H1 (cell line): Measurements from ENCODE around the gene ERAS. TPM values are rescaled to one million over a fixed set of nuclear protein-coding genes. Genes with fewer than 3 reads are reported as not detected.

Experiments used
- CEBPB ChIP-seq: IDR thresholded peaks from 2 replicates; pipeline ENCODE4 v1.6.1; 2012; ENCODE audit warnings: low read depth, low read length
- CREB1 ChIP-seq: IDR thresholded peaks from 2 replicates; pipeline ENCODE4 v1.6.1; 2012; ENCODE audit warnings: inconsistent platforms
- CTBP2 ChIP-seq: IDR thresholded peaks from 2 replicates; pipeline ENCODE4 v1.7.0; 2011; ENCODE audit warnings: borderline replicate concordance, mild to moderate bottlenecking, moderate library complexity, mixed read lengths, low read length; ENCODE audit not compliant: insufficient read depth, insufficient read length
- GTF2F1 ChIP-seq: IDR thresholded peaks from 2 replicates; pipeline ENCODE4 v1.6.1; 2012; ENCODE audit warnings: low read depth, low read length, improper control_type of control experiment, borderline replicate concordance
- JUN ChIP-seq: IDR thresholded peaks from 2 replicates; pipeline ENCODE4 v1.6.1; 2011; ENCODE audit warnings: low read depth, mild to moderate bottlenecking, improper control_type of control experiment, low read length
- PHF8 ChIP-seq: fragments of 200-600 bp; sonication (generic); conservative IDR thresholded peaks from 2 replicates; pipeline ENCODE4 v1.7.1; 2012; ENCODE audit warnings: low read depth, mild to moderate bottlenecking, inconsistent platforms, low read length, moderate library complexity
- SP4 ChIP-seq: IDR thresholded peaks from 2 replicates; pipeline ENCODE4 v1.6.1; 2012; ENCODE audit warnings: low read length, inconsistent platforms
- polyA plus RNA-seq, 7 experiments: library from polyadenylated mRNA; depleted of rRNA in 3 of 7; stranded (reverse) in 5 of 7; unstranded in 2 of 7; fragments of >200 nt in 5 of 7; fragments of 200-250 nt in 2 of 7; gene quantifications; 1 replicate in 5 of 7; 2 replicates in 1 of 7; 4 replicates in 1 of 7; pipeline versions ENCODE4 v1.2.1 to v1.2.3, GENCODE V29; 2011 to 2013; ENCODE audit warnings: missing spikeins in 2 of 7, mixed read lengths in 2 of 7
- total RNA-seq: library from RNA; stranded (reverse); fragmentation: NEBNext Ultra II Directional; extraction: Animal tissue kit (Norgen Biotek cat#: 25700); gene quantifications from 2 replicates; pipeline ENCODE4 v1.2.1, GENCODE V29; 2021

Gene ERAS
- total and polyA plus RNA-seq, 2 of the 8 experiments (the other 6 are each of a cell fraction or from before 2014, with no cell fraction given): 0.70 TPM; not detected in 1

GRCh38 chrX:48848847-48849246, 22.5 kb downstream of the ERAS start (continued):
- no peak for TF ChIP-seq CTBP2
- TF ChIP-seq JUN: no peak
- TF ChIP-seq CREB1: no peak
- TF ChIP-seq PHF8: no peak
- TF ChIP-seq GTF2F1: no peak
- no peak for TF ChIP-seq CEBPB
- TF ChIP-seq SP4: no peak
